ENCODE results near the gene DHPS. TPM values are rescaled to one million over a fixed set of nuclear protein-coding genes. Genes with fewer than 3 reads are reported as not detected.
A peak's percentile ranks its signal among the peaks of the same experiment; 100 is the strongest.
"Not testable (repeated sequence)": the region's sequence is repeated elsewhere in the genome, so short reads cannot be mapped to it uniquely, and the experiment has no call there.

DHPS gene
- total and polyA plus RNA-seq, 9 donors, result 63.7 to 147 (median 89.7) TPM

DNA sequence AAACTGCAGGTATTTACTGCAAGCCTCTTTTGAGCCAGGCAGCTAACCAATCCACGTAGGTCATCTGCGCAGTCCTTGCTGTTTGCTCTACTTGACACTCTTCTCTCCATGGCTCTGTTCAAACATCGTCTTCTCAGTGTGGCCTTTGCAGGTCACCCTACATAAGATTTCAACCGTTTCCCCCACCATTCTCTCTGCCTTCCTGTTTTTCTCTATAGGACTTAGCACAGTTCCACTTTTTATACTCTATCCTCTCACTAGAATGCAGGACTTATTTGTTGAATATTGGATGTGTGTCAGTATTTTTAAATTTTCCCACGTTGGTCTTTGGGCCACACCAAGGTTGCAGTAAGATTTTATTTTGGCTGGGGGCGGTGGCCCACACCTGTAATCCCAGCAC lies 16.5 kb upstream of the DHPS start:
- DNase-seq, result no peak
- Histone ChIP-seq H3K27ac (no peak overlapping the region), H3K4me3 (no peak overlapping the region), H3K9me3 (no peaks in the 10 kb centered on the region), H3K27me3 (no peaks in the 10 kb centered on the region), H3K36me3 (no peaks in the 10 kb centered on the region), H3K4me1 (ENCODE audit: insufficient read depth) (peaks cover 4% of the 10 kb centered on the region)
- 65 to 69% (median 67%) methylated on average over 6 of the region's 6 CpGs for WGBS, 3 donors
- intact Hi-C loops (cut with DNase I), result no loop called here
- TF ChIP-seq POLR2A (IDR thresholded peaks at IDR 0.05), result no peak
- TF ChIP-seq, protein P1, sequence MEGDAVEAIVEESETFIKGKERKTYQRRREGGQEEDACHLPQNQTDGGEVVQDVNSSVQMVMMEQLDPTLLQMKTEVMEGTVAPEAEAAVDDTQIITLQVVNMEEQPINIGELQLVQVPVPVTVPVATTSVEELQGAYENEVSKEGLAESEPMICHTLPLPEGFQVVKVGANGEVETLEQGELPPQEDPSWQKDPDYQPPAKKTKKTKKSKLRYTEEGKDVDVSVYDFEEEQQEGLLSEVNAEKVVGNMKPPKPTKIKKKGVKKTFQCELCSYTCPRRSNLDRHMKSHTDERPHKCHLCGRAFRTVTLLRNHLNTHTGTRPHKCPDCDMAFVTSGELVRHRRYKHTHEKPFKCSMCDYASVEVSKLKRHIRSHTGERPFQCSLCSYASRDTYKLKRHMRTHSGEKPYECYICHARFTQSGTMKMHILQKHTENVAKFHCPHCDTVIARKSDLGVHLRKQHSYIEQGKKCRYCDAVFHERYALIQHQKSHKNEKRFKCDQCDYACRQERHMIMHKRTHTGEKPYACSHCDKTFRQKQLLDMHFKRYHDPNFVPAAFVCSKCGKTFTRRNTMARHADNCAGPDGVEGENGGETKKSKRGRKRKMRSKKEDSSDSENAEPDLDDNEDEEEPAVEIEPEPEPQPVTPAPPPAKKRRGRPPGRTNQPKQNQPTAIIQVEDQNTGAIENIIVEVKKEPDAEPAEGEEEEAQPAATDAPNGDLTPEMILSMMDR (IDR thresholded peaks at IDR 0.05), result no peak
- no peak for TF ChIP-seq EP300 (IDR thresholded peaks at IDR 0.05)

DNA sequence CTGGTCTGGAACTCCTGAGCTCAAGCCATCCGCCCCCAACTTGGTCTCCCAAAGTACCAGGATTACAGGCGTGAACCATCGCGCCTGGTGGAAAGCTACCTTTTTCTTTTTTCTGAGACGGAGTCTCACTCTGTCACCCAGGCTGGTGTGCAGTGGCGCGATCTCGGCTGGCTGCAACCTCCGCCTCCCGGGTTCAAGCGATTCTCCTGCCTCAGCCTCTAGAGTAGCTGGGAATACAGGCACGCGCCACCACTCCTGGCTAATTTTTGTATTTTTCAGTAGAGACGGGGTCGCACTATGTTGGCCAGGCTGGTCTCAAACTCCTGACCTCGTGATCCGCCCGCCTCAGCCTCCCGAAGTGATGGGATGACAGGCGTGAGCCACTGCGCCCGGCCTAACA lies 15.7 kb upstream of the DHPS start:
- H3K27me3 ChIP-seq; H3K4me3 ChIP-seq; H3K36me3 ChIP-seq; H3K4me1 ChIP-seq (ENCODE audit: insufficient read depth); H3K9me3 ChIP-seq; DNase-seq; intact Hi-C loops (cut with DNase I); H3K27ac ChIP-seq: not testable (repeated sequence)
- WGBS, 3 donors, result 91 to 96% (median 94%) methylated on average over 22 of the region's 22 CpGs

DNA sequence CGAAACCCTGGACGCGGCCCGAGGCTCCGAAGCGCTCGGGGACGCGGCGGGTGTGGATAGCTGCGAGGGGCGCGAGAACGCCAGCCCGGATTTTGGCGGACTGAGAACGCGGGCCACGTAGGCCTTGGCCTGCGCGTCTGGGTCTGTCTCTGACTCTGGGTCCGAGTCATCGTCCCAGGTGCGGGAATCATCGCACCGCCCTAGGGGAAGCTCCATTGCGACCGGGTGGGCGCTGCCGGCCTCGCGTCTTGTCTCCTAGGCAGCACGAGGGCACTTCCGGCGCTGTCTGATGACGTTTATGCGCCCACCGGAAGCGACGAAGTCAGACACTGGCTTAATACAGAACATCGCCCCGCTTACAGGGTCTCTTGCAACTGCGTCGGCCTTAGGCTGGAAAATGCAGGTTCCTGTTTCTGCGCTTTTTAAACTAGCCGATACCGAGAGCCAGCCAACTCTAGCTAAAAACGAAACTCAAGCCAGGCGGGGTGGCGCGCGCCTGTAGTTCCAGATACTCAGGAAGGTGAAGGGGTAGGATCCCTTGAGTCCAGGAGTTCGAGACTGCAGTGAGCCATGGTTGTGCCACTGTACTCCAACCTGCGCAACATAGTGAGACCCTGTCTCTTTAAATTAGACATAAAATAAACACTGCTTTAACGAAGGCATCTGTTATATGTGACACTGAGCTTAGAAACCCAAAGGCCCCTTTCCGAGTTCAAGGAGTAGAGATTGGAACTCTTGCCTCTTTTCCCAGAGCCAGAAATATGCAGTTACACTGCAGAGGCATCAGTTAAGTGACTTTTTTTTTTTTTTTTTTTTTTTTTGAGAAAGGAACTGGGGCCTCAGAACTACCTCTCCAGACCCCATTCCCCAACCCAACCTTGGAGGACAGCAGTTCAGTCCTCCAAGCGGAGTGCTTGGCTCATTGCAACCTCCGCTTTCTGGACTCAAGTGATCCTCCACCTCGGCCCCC lies 15.0 kb upstream of the DHPS start, which contains the start of gene FBXW9:
FBXW9 (minus strand) TSS at position 266 of the 970 bp plus-strand sequence; CDS start at position 216, 50 bp downstream.
- Histone ChIP-seq H3K27me3 (no peaks in the 10 kb centered on the region), H3K4me1 (ENCODE audit: insufficient read depth) (peaks cover 4% of the 10 kb centered on the region), H3K4me3 (peak within 1 kb of the TSS; percentile 58), H3K9me3 (no peaks in the 10 kb centered on the region), H3K27ac (peak within 1 kb of the TSS in 1 of 2 donors; percentile 87), H3K36me3 (no peaks in the 10 kb centered on the region)
- DNase-seq, result peak; percentile 93 to 98 (median 97)
- intact Hi-C loops (cut with DNase I), result no loop called here
- no peak for TF ChIP-seq EP300 (IDR thresholded peaks at IDR 0.05)
- TF ChIP-seq, protein P1 (IDR thresholded peaks at IDR 0.05), result peak in 1 of 3 donors; percentile 10
- peak; percentile 56 for TF ChIP-seq POLR2A (IDR thresholded peaks at IDR 0.05)
- WGBS, 3 donors, result 5 to 6% (median 6%) methylated on average over 55 to 59 of the region's 59 CpGs

DNA sequence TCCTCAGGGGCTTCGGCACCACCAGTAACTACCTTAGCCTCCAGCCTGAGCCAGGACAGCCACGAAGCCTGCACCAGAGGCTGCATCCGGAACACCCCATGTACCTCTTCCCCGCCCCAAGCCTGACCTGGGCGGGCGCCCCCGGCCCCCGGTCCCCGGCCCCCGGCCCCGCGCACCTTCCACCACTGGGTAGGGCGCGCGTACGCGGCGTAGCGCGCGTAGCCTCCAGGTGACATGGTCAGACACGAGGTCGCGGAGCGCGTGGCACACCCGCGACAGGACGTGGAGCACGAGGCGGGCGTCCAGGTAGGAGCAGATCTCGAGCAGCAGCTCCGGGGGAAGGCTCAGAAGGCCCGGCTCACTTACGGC lies 14.3 kb upstream of the DHPS start:
- DNase-seq, result no peak
- Histone ChIP-seq H3K36me3 (no peaks in the 10 kb centered on the region), H3K27me3 (no peaks in the 10 kb centered on the region), H3K4me3 (peak overlapping the region; percentile 58), H3K9me3 (no peaks in the 10 kb centered on the region), H3K4me1 (ENCODE audit: insufficient read depth) (peaks cover 4% of the 10 kb centered on the region), H3K27ac (no peak overlapping the region)
- intact Hi-C loops (cut with DNase I), result no loop called here
- TF ChIP-seq, protein P1 (IDR thresholded peaks at IDR 0.05), result no peak
- WGBS, 3 donors, result 1 to 2% (median 2%) methylated on average over 31 to 36 of the region's 36 CpGs

DNA sequence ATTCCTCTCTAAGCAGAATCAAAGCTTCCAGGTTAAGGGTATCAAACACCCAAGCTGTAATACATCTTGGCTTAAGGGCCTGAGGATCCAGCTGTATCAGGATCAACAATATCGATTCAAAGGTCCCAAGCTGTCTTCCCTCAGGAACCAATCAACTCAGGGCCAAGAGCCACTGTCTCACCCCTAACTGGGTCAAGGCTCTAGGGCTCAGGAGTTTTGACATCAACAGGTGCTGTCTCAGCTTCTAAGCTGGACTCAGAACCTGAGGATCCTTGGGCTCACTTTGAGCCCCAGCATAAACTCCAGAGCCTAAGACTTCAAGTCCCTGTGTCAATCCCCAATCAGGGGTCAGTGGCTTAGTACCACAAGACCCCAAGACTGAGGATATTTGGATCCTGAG lies 13.8 kb upstream of the DHPS start:
- intact Hi-C loops (cut with DNase I), result no loop called here
- no peaks in the 10 kb centered on the region for H3K9me3 ChIP-seq
- DNase-seq, result no peak
- peaks cover 4% of the 10 kb centered on the region for H3K4me1 ChIP-seq (ENCODE audit: insufficient read depth)
- H3K27ac ChIP-seq, result no peak overlapping the region
- TF ChIP-seq EP300 (IDR thresholded peaks at IDR 0.05), result no peak
- TF ChIP-seq, protein P1 (IDR thresholded peaks at IDR 0.05), result no peak
- WGBS, 3 donors, result 55 to 71% (median 62%) methylated on average over 1 of the region's 1 CpG
- peak overlapping the region; percentile 58 for H3K4me3 ChIP-seq
- H3K27me3 ChIP-seq, result no peaks in the 10 kb centered on the region
- H3K36me3 ChIP-seq, result no peaks in the 10 kb centered on the region
